ENCODE results near the gene KY. TPM values are rescaled to one million over a fixed set of nuclear protein-coding genes. Genes with fewer than 3 reads are reported as not detected.

The KY gene
- total and polyA plus RNA-seq, 2 experiments from 2014 or later: not detected

GRCh38 chr3:134646086-134646485 lies 4.7 kb downstream of the KY start:
- no peak overlapping the region for H3K27ac Mint-ChIP-seq
- Histone ChIP-seq H3K4me1 (ENCODE audit: insufficient read depth) (peaks cover 9% of the 10 kb centered on the region; the same call in 1 of the 2 replicates), H3K36me3 (ENCODE audit: insufficient read depth) (no peaks in the 10 kb centered on the region), H3K9me2 (ENCODE audit: insufficient read depth) (no peaks in the 10 kb centered on the region), H3K27ac (ENCODE audit: low read depth) (no peak overlapping the region), H3K79me2 (replicated peaks; ENCODE audit: insufficient read depth) (no peaks in the 10 kb centered on the region), H2AFZ (no peak overlapping the region), H3F3A (replicated peaks; ENCODE audit: low read depth) (no peaks in the 10 kb centered on the region; the same call in 1 of the 2 replicates), H4K20me1 (replicated peaks; ENCODE audit: insufficient read depth) (peaks cover 5% of the 10 kb centered on the region; the same call in 1 of the 2 replicates), H3K4me2 (no peak overlapping the region), H3K4me3 (no peak overlapping the region), H3K27me3 (ENCODE audit: insufficient read depth) (peaks cover 59% of the 10 kb centered on the region)
- H3K36me3 Mint-ChIP-seq (ENCODE audit: low read depth): no peaks in the 10 kb centered on the region
- peaks cover 41% of the 10 kb centered on the region for H3K27me3 Mint-ChIP-seq (ENCODE audit: insufficient read depth, low read depth, poor library complexity)
- TF ChIP-seq ZNF114 (CRISPR knock-in tag; IDR thresholded peaks at IDR 0.05) (no peak), NANOG (IDR thresholded peaks at IDR 0.05; ENCODE audit: borderline replicate concordance) (no peak), CREB1 (CRISPR knock-in tag; IDR thresholded peaks at IDR 0.05; ENCODE audit: low read depth) (no peak), STAT1 (IDR thresholded peaks at IDR 0.05; ENCODE audit: unreplicated experiment) (no peak), EZH2 (IDR thresholded peaks at IDR 0.05; ENCODE audit: low read depth, unreplicated experiment) (no peak), EZH2phosphoT487 (IDR thresholded peaks at IDR 0.05; ENCODE audit: unreplicated experiment) (no peak), CTCF (conservative IDR thresholded peaks at IDR 0.05; ENCODE audit: low read depth in 2 of 2) (no peak), ZNF331 (CRISPR knock-in tag; IDR thresholded peaks at IDR 0.05; ENCODE audit: low read depth) (no peak), JUNB (IDR thresholded peaks at IDR 0.05; ENCODE audit: unreplicated experiment) (no peak), ZNF462 (CRISPR knock-in tag; IDR thresholded peaks at IDR 0.05) (no peak), ETS1 (IDR thresholded peaks at IDR 0.05) (no peak), POLR2AphosphoS5 (IDR thresholded peaks at IDR 0.05; ENCODE audit: low read depth) (no peak), REST (IDR thresholded peaks at IDR 0.05; ENCODE audit: unreplicated experiment) (no peak)
- ATAC-seq (no peak), DNase-seq (ENCODE audit: low spot score) (no peak)
- H3K4me1 Mint-ChIP-seq: peaks cover 15% of the 10 kb centered on the region
- no peaks in the 10 kb centered on the region for H3K9me3 Mint-ChIP-seq
- H3K4me3 Mint-ChIP-seq: no peak overlapping the region

Data from GM23338 (cell line).